Fibroblast of the conjunctiva (primary cell): ENCODE results near the gene CIITA.

Experiments used
- DNase-seq: peaks from one replicate; pipeline ENCODE4 v3.0.0-alpha.2; 2010; ENCODE audit warnings: low read depth

Gene CIITA

GRCh38 chr16:10852286-10852685, 24.7 kb upstream of the CIITA start:
- DNase-seq = no peak

GRCh38 chr16:10852948-10853347, 24.1 kb upstream of the CIITA start:
- no peak for DNase-seq

- no peak for DNase-seq
Measured at GRCh38 chr16:10856042-10856441, 21.0 kb upstream of the CIITA start.

- DNase-seq = no peak
Measured at GRCh38 chr16:10858203-10858602, 18.8 kb upstream of the CIITA start.

GRCh38 chr16:10859020-10859419, 18.0 kb upstream of the CIITA start:
- DNase-seq = no peak

GRCh38 chr16:10859658-10860057, 17.3 kb upstream of the CIITA start:
- DNase-seq = no peak

- peak; percentile 55 for DNase-seq
Measured at GRCh38 chr16:10862438-10862837, 14.6 kb upstream of the CIITA start.

GRCh38 chr16:10865991-10866966, 10.7 kb upstream of the CIITA start:
- DNase-seq = no peak

- DNase-seq = no peak
Measured at GRCh38 chr16:10867199-10867598, 9.8 kb upstream of the CIITA start.

GRCh38 chr16:10868104-10868595, 8.9 kb upstream of the CIITA start:
- DNase-seq = no peak

- DNase-seq = no peak
Measured at GRCh38 chr16:10868596-10869469, 8.2 kb upstream of the CIITA start.

GRCh38 chr16:10870137-10870776, 6.7 kb upstream of the CIITA start:
- DNase-seq = no peak

- no peak for DNase-seq
Measured at GRCh38 chr16:10870808-10871156, 6.2 kb upstream of the CIITA start.

GRCh38 chr16:10871157-10871991, 5.6 kb upstream of the CIITA start:
- peak; percentile 13 for DNase-seq

- no peak for DNase-seq
Measured at GRCh38 chr16:10876315-10876714, 687 bp upstream of the CIITA start.

GRCh38 chr16:10877472-10877946, 507 bp downstream of the CIITA start:
- no peak for DNase-seq

GRCh38 chr16:10878328-10878643, 1.3 kb downstream of the CIITA start:
- DNase-seq = no peak

- no peak for DNase-seq
Measured at GRCh38 chr16:10878644-10879501, 1.9 kb downstream of the CIITA start.

GRCh38 chr16:10879681-10880589, 2.9 kb downstream of the CIITA start:
- DNase-seq = no peak
